PFSK-1 (cell line): ENCODE results near the gene TIAM1.

Experiments used
- FOXP2 ChIP-seq: optimal IDR thresholded peaks from 2 replicates; pipeline ENCODE3; 2011; ENCODE audit warnings: borderline replicate concordance, control low read depth, inconsistent platforms; ENCODE audit not compliant: insufficient read depth; ENCODE audit errors: extremely low read length, extremely low read depth
- POLR2AphosphoS5 ChIP-seq: IDR thresholded peaks from 2 replicates; pipeline ENCODE4 v1.6.1; 2012; ENCODE audit warnings: low read depth, mild to moderate bottlenecking, control low read depth, low read length, moderate library complexity
- SIN3A ChIP-seq: IDR thresholded peaks from 2 replicates; pipeline ENCODE4 v1.6.1; 2012; ENCODE audit warnings: mild to moderate bottlenecking, low read length, moderate library complexity, borderline replicate concordance; ENCODE audit not compliant: insufficient read depth
- TAF1 ChIP-seq: IDR thresholded peaks from 2 replicates; pipeline ENCODE4 v1.6.1; 2012; ENCODE audit warnings: low read length, control low read depth, borderline replicate concordance; ENCODE audit not compliant: insufficient read depth
- TF ChIP-seq, protein P1 (sequence below), 2 experiments: IDR thresholded peaks; 2 replicates each; pipeline versions ENCODE4 v1.6.1 to v1.8.0; 2011 to 2012; ENCODE audit warnings: low read depth in 2 of 2, low read length in 2 of 2, control low read depth in 1 of 2, inconsistent platforms in 1 of 2, mild to moderate bottlenecking in 1 of 2, moderate library complexity in 1 of 2; ENCODE audit not compliant: insufficient read depth in 1 of 2

The TIAM1 gene

GRCh38 chr21:31142600-31142999, 201.5 kb downstream of the TIAM1 start:
- no peak for TF ChIP-seq POLR2AphosphoS5
- TF ChIP-seq, protein P1, sequence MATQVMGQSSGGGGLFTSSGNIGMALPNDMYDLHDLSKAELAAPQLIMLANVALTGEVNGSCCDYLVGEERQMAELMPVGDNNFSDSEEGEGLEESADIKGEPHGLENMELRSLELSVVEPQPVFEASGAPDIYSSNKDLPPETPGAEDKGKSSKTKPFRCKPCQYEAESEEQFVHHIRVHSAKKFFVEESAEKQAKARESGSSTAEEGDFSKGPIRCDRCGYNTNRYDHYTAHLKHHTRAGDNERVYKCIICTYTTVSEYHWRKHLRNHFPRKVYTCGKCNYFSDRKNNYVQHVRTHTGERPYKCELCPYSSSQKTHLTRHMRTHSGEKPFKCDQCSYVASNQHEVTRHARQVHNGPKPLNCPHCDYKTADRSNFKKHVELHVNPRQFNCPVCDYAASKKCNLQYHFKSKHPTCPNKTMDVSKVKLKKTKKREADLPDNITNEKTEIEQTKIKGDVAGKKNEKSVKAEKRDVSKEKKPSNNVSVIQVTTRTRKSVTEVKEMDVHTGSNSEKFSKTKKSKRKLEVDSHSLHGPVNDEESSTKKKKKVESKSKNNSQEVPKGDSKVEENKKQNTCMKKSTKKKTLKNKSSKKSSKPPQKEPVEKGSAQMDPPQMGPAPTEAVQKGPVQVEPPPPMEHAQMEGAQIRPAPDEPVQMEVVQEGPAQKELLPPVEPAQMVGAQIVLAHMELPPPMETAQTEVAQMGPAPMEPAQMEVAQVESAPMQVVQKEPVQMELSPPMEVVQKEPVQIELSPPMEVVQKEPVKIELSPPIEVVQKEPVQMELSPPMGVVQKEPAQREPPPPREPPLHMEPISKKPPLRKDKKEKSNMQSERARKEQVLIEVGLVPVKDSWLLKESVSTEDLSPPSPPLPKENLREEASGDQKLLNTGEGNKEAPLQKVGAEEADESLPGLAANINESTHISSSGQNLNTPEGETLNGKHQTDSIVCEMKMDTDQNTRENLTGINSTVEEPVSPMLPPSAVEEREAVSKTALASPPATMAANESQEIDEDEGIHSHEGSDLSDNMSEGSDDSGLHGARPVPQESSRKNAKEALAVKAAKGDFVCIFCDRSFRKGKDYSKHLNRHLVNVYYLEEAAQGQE (IDR thresholded peaks at IDR 0.05; ENCODE audit: insufficient read depth in 1 of 2, low read depth in 2 of 2, low read length in 2 of 2) = no peak

GRCh38 chr21:31141389-31142000, 202.6 kb downstream of the TIAM1 start:
- no peak for TF ChIP-seq SIN3A
- TF ChIP-seq FOXP2 = no peak
- no peak for TF ChIP-seq TAF1
- TF ChIP-seq POLR2AphosphoS5 = no peak
- TF ChIP-seq, protein P1 (IDR thresholded peaks at IDR 0.05; ENCODE audit: insufficient read depth in 1 of 2, low read depth in 2 of 2, low read length in 2 of 2) = no peak

DNA sequence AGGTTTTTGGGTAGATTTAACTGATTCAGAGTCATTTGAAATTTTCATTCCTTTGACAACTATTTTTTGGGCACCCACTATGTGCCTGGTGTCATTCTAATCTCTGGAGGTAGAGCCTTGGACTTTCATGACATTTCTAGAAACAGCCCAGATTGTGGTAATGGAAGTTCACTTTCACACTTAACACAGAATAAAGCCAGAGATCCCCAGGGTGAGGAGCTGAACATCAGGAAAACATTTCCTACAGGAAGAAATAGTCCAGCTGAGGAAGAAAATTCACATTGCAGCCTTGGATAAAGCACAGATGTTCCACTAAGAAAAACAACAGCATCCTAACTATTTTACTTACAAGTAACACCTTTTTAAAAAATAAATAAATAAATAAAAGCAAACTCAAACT, 203.4 kb downstream of the TIAM1 start:
- TF ChIP-seq FOXP2 = no peak
- no peak for TF ChIP-seq SIN3A
- TF ChIP-seq TAF1 = no peak
- TF ChIP-seq, protein P1 (IDR thresholded peaks at IDR 0.05; ENCODE audit: insufficient read depth in 1 of 2, low read depth in 2 of 2, low read length in 2 of 2) = no peak
- TF ChIP-seq POLR2AphosphoS5 = no peak

- TF ChIP-seq SIN3A (no peak), FOXP2 (no peak), TAF1 (no peak), POLR2AphosphoS5 (no peak)
- TF ChIP-seq, protein P1 (IDR thresholded peaks at IDR 0.05; ENCODE audit: insufficient read depth in 1 of 2, low read depth in 2 of 2, low read length in 2 of 2) = no peak
Observed at GRCh38 chr21:31140025-31140424, 204.0 kb downstream of the TIAM1 start.

- TF ChIP-seq POLR2AphosphoS5 (no peak), FOXP2 (no peak), SIN3A (no peak)
- TF ChIP-seq, protein P1 (IDR thresholded peaks at IDR 0.05; ENCODE audit: insufficient read depth in 1 of 2, low read depth in 2 of 2, low read length in 2 of 2) = no peak
Observed at GRCh38 chr21:31137960-31138359, 206.1 kb downstream of the TIAM1 start.
